Measurements from ENCODE around the gene ASPHD2. TPM values are rescaled to one million over a fixed set of nuclear protein-coding genes. Genes with fewer than 3 reads are reported as not detected.

ASPHD2 gene
- total and polyA plus RNA-seq, 2 of the 13 experiments (the other 11 are each of a cell fraction or from before 2014, with no cell fraction given), result 0.04 TPM

DNA sequence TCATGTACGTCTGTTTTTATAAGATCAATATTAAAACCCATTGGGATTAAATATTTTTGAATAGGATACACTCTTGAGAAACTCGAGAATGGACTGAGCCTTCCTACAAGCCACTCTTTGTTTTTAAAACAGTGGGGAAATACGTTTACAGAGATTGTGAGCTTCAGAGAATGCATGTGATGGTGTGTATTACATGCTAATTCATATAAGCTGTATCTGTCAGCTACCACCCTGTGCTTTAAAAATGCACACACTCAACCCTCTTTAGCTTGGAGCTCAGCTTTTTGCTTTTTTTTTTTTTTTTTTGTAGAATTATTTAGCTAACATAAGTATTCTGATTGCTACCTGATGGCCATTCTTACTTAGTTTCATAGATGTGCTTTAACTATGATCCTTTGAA lies 46.3 kb upstream of the ASPHD2 start:
- Histone ChIP-seq H3K4me2 (ENCODE audit: low read depth, low read length) (no peak overlapping the region), H3K27me3 (ENCODE audit: control insufficient read depth in 1 of 2, insufficient read depth in 2 of 2, low read length in 2 of 2) (peaks cover 0 to 30% of the 10 kb centered on the region in 2 experiments; a peak in 2 of 5 replicates), H3K36me3 (replicated peaks in 1 of 2; ENCODE audit: control insufficient read depth in 1 of 2, insufficient read depth in 2 of 2, low read length in 2 of 2) (no peaks in the 10 kb centered on the region), H3K9me3 (ENCODE audit: low read length) (no peaks in the 10 kb centered on the region), H3K27ac (ENCODE audit: extremely low read length, insufficient read depth, low read length) (no peak overlapping the region), H4K20me1 (ENCODE audit: insufficient read depth, low read length) (no peaks in the 10 kb centered on the region), H3K4me1 (ENCODE audit: insufficient read depth, low read length) (no peaks in the 10 kb centered on the region), H3K4me3 (replicated peaks in 1 of 3; ENCODE audit: insufficient read depth in 1 of 3, low read depth in 2 of 3, low read length in 3 of 3) (no peak overlapping the region), H3K79me2 (ENCODE audit: insufficient read depth, low read length) (no peaks in the 10 kb centered on the region), H2AFZ (ENCODE audit: low read length) (no peak overlapping the region), H3K9ac (ENCODE audit: insufficient read depth, low read depth, low read length) (no peak overlapping the region)
- DNase-seq (ENCODE audit: low spot score), result no peak
- FAIRE-seq, result no peak
- ChIA-PET POLR2A (no interaction called here), CTCF (ENCODE audit: low intra/inter-chr PET ratio, low total read pairs) (no interaction called here)
- TF ChIP-seq, protein P1, sequence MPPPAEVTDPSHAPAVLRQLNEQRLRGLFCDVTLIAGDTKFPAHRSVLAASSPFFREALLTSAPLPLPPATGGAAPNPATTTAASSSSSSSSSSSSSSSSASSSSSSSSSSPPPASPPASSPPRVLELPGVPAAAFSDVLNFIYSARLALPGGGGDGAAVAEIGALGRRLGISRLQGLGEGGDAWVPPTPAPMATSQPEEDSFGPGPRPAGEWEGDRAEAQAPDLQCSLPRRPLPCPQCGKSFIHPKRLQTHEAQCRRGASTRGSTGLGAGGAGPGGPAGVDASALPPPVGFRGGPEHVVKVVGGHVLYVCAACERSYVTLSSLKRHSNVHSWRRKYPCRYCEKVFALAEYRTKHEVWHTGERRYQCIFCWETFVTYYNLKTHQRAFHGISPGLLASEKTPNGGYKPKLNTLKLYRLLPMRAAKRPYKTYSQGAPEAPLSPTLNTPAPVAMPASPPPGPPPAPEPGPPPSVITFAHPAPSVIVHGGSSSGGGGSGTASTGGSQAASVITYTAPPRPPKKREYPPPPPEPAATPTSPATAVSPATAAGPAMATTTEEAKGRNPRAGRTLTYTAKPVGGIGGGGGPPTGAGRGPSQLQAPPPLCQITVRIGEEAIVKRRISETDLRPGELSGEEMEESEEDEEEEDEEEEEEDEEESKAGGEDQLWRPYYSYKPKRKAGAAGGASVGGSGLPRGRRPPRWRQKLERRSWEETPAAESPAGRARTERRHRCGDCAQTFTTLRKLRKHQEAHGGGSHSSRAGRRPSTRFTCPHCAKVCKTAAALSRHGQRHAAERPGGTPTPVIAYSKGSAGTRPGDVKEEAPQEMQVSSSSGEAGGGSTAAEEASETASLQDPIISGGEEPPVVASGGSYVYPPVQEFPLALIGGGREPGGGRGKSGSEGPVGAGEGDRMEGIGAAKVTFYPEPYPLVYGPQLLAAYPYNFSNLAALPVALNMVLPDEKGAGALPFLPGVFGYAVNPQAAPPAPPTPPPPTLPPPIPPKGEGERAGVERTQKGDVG (CRISPR knock-in tag; IDR thresholded peaks at IDR 0.05; ENCODE audit: borderline replicate concordance), result no peak
- TF ChIP-seq, protein P2, sequence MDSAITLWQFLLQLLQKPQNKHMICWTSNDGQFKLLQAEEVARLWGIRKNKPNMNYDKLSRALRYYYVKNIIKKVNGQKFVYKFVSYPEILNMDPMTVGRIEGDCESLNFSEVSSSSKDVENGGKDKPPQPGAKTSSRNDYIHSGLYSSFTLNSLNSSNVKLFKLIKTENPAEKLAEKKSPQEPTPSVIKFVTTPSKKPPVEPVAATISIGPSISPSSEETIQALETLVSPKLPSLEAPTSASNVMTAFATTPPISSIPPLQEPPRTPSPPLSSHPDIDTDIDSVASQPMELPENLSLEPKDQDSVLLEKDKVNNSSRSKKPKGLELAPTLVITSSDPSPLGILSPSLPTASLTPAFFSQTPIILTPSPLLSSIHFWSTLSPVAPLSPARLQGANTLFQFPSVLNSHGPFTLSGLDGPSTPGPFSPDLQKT (CRISPR knock-in tag; IDR thresholded peaks at IDR 0.05; ENCODE audit: borderline replicate concordance), result no peak
- no TSS peak for BruUV-seq (replicated peaks)
- intact Hi-C loops (cut with micrococcal nuclease; ENCODE audit: unreplicated experiment), result no loop called here
- 1% methylated on average over 3 of the region's 3 CpGs for WGBS (ENCODE audit: low lambda C conversion rate)
- in situ Hi-C loops (cut with HindIII; ENCODE audit: extremely low pct_ligation_motif_present, low pct_unique_long_range_greater_than_20kb), result no loop called here
- ATAC-seq, result no peak

DNA sequence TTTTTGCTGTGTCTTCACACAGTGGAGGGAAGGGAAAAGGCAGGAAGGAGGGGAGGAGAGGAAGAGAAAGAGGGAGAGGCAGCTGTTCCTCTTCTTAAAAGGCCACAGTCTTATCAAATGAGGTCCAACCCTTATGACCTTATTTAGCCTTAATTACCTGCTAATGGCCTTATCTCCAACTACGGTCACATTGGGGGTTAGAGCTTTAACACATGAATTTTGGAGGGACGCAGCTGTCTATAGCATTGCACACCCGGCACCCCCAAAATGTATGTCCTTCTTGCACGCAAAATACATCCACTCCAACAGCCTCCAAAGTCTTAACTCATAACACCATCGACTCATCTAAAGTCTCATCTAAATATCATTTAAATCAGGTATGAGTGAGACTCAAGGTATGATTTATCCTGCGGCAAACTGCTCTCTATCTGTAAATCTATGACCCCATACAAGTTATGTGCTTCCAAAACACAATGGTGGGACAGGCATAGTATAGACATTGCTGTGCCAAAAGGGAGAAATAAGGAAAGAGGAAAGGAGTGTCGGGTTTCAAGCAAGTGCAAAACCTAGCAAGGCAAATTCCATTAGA lies 45.0 kb upstream of the ASPHD2 start:
- Histone ChIP-seq H3K27ac (ENCODE audit: extremely low read length, insufficient read depth, low read length) (no peak overlapping the region), H3K4me1 (ENCODE audit: insufficient read depth, low read length) (no peaks in the 10 kb centered on the region), H3K36me3 (replicated peaks in 1 of 2; ENCODE audit: control insufficient read depth in 1 of 2, insufficient read depth in 2 of 2, low read length in 2 of 2) (no peaks in the 10 kb centered on the region), H2AFZ (ENCODE audit: low read length) (no peak overlapping the region), H3K9ac (ENCODE audit: insufficient read depth, low read depth, low read length) (no peak overlapping the region), H4K20me1 (ENCODE audit: insufficient read depth, low read length) (no peaks in the 10 kb centered on the region), H3K4me2 (ENCODE audit: low read depth, low read length) (no peak overlapping the region), H3K79me2 (ENCODE audit: insufficient read depth, low read length) (no peaks in the 10 kb centered on the region), H3K27me3 (ENCODE audit: control insufficient read depth in 1 of 2, insufficient read depth in 2 of 2, low read length in 2 of 2) (peaks cover 0 to 30% of the 10 kb centered on the region in 2 experiments; a peak in 2 of 5 replicates), H3K9me3 (ENCODE audit: low read length) (no peaks in the 10 kb centered on the region), H3K4me3 (replicated peaks in 1 of 3; ENCODE audit: insufficient read depth in 1 of 3, low read depth in 2 of 3, low read length in 3 of 3) (no peak overlapping the region)
- no TSS peak for BruUV-seq (replicated peaks)
- CTCF ChIA-PET (ENCODE audit: low intra/inter-chr PET ratio, low total read pairs), result no interaction called here
- no peak for ATAC-seq
- no peak for DNase-seq (ENCODE audit: low spot score)
- FAIRE-seq, result no peak
- intact Hi-C loops (cut with micrococcal nuclease; ENCODE audit: unreplicated experiment), result no loop called here
- in situ Hi-C loops (cut with HindIII; ENCODE audit: extremely low pct_ligation_motif_present, low pct_unique_long_range_greater_than_20kb), result no loop called here
- WGBS (ENCODE audit: low lambda C conversion rate), result 6% methylated on average over 6 of the region's 7 CpGs
- POLR2A ChIA-PET, result no interaction called here
- no peak for TF ChIP-seq ZNF451 (CRISPR knock-in tag; IDR thresholded peaks at IDR 0.05)
- TF ChIP-seq TBL1XR1 (IDR thresholded peaks at IDR 0.05; ENCODE audit: borderline replicate concordance, low read length, partially characterized antibody), result no peak
- no peak for TF ChIP-seq SALL2 (CRISPR knock-in tag; IDR thresholded peaks at IDR 0.05)
- TF ChIP-seq GATAD2A (CRISPR knock-in tag; IDR thresholded peaks at IDR 0.05), result no peak
- no peak for TF ChIP-seq ZBTB7A (CRISPR knock-in tag; IDR thresholded peaks at IDR 0.05)
- TF ChIP-seq, protein P3, sequence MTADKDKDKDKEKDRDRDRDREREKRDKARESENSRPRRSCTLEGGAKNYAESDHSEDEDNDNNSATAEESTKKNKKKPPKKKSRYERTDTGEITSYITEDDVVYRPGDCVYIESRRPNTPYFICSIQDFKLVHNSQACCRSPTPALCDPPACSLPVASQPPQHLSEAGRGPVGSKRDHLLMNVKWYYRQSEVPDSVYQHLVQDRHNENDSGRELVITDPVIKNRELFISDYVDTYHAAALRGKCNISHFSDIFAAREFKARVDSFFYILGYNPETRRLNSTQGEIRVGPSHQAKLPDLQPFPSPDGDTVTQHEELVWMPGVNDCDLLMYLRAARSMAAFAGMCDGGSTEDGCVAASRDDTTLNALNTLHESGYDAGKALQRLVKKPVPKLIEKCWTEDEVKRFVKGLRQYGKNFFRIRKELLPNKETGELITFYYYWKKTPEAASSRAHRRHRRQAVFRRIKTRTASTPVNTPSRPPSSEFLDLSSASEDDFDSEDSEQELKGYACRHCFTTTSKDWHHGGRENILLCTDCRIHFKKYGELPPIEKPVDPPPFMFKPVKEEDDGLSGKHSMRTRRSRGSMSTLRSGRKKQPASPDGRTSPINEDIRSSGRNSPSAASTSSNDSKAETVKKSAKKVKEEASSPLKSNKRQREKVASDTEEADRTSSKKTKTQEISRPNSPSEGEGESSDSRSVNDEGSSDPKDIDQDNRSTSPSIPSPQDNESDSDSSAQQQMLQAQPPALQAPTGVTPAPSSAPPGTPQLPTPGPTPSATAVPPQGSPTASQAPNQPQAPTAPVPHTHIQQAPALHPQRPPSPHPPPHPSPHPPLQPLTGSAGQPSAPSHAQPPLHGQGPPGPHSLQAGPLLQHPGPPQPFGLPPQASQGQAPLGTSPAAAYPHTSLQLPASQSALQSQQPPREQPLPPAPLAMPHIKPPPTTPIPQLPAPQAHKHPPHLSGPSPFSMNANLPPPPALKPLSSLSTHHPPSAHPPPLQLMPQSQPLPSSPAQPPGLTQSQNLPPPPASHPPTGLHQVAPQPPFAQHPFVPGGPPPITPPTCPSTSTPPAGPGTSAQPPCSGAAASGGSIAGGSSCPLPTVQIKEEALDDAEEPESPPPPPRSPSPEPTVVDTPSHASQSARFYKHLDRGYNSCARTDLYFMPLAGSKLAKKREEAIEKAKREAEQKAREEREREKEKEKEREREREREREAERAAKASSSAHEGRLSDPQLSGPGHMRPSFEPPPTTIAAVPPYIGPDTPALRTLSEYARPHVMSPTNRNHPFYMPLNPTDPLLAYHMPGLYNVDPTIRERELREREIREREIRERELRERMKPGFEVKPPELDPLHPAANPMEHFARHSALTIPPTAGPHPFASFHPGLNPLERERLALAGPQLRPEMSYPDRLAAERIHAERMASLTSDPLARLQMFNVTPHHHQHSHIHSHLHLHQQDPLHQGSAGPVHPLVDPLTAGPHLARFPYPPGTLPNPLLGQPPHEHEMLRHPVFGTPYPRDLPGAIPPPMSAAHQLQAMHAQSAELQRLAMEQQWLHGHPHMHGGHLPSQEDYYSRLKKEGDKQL (CRISPR knock-in tag; IDR thresholded peaks at IDR 0.05; ENCODE audit: low read depth), result no peak

Data from HepG2 (cell line).